ENCODE measurements around the gene ST6GAL1.

- TF ChIP-seq CTCF (IDR thresholded peaks at IDR 0.05) (no peak), POLR2A (IDR thresholded peaks at IDR 0.05) (no peak)
Measured at GRCh38 chr3:187093320-187093719, 163.0 kb downstream of the ST6GAL1 start.

All from heart left ventricle (tissue), 13 donors.